GM12864 (cell line): ENCODE data around the gene MCOLN3.

ENCODE experiments used
- DNase-seq: peaks from one replicate; pipeline ENCODE4 v3.0.0-alpha.2; 2011; ENCODE audit warnings: low read depth
- H3K4me3 ChIP-seq: 2 replicates; pipeline ENCODE4 v1.5.1; 2011; ENCODE audit warnings: mild to moderate bottlenecking, low read depth, low read length, control low read depth
- CTCF ChIP-seq: IDR thresholded peaks from 2 replicates; pipeline ENCODE4 v1.5.1; 2011; ENCODE audit warnings: low read depth, mild to moderate bottlenecking, moderate library complexity, low read length, control low read depth, inconsistent platforms; ENCODE audit errors: missing control alignments

Gene MCOLN3

GRCh38 chr1:85054664-85055063 is 6.4 kb upstream of the MCOLN3 start:
- TF ChIP-seq CTCF: no peak
- no peak for DNase-seq
- H3K4me3 ChIP-seq: no peak overlapping the region

- TF ChIP-seq CTCF: no peak
- no peak for DNase-seq
- no peak overlapping the region for H3K4me3 ChIP-seq
These were observed 1.5 kb upstream of the MCOLN3 start for GRCh38 chr1:85049735-85050166.

DNA sequence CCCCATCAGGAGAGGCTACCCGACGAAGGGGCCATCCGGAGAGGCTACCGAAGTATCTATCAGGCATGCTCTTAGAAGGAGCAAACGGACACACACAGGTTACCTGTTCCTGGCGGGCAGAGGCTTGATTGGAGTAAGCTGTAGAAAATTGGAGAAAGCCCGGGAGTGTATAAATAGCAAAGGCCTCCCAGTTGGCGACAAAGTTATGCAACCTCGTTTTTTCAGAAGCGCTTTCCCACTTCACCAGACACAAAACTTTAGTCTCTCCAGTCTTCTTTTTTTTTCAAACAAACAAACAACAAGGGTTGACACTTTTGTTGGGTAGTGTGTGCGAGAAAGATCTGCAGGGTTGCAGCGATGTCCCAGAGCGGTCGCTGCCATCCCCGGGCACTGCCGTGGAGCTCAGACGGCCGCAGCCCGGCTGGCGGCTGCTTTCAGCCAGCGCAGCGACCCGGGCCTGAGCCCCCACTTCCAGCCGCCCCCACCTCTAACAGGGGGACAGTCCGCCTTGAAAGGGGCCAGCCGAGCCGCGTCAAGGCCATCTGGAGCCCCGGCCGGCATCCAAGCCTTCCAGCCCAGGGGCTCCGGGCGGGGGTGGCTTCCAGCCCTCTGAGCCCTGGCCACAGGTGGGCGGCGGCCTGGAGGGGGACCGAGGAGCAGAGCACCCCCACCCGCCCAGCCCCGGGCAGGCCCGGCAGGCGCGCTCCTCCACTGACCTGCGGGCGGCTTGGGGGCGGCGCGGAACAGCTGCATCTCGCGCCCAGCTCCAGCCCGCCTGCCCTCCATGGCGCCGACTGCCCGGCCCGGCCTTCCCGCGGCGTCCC is 616 bp downstream of the MCOLN3 start:
- TF ChIP-seq CTCF: no peak
- peak overlapping the region; percentile 69 for H3K4me3 ChIP-seq
- DNase-seq: no peak

- no peak for TF ChIP-seq CTCF
- no peak for DNase-seq
- H3K4me3 ChIP-seq: no peak overlapping the region
These were observed 1.2 kb downstream of the MCOLN3 start for GRCh38 chr1:85047144-85047471.

DNA sequence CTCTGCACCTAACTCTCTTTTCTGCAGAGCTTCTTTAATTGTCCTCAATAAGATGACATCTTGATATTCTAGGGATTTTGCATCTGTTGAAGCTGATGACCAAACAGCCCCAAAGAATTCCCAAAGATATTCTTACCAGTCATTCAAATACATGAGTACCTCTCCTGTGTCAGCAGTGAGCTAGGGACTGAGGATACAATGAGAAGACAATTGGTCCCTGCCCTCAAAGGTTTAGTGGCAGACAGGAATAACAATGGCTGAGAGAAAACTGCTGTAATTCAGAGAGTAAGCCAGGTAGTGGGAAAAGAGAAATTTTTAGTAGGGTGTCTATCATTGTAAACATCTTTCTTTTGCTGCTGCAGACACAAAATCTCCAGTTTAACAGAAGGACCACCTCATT is 5.9 kb downstream of the MCOLN3 start:
- TF ChIP-seq CTCF: no peak
- DNase-seq: no peak
- no peak overlapping the region for H3K4me3 ChIP-seq

DNA sequence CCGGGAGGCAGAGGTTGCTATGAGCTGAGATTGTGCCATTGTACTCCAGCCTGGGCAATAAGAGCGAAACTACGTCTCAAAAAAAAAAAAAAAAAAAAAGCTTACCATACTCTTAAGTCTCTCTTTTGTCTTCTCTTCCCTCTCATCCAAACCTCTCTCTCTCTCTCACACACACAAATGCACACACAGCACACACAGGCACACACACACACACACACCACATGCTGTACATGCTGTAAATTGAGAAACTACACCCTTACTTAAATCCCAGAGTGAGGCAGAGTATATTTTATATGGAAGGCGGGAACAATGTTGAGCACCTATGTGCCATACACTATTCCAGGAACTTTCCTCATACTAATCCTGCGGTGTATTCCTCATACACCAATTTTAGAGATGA is 6.5 kb downstream of the MCOLN3 start:
- TF ChIP-seq CTCF: no peak
- no peak overlapping the region for H3K4me3 ChIP-seq

DNA sequence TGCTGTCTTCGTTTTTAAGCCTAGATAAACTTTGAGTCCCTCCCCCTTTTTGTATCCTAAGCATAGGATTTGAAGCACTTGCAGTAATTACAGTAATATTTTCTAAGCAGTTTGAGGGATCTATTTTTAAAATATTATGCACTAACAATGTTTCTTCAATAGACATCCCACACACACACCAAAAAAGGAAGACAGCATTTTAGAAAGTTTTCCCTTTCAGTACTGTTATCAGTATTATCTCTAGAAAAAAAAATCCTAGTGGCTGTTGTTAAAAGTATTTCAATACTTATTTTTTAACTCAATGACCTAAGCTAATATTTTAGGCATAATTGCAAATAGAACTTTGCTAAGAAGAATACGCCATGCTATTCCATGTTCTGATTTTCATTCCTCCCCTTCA is 15.1 kb downstream of the MCOLN3 start:
- TF ChIP-seq CTCF: no peak
- DNase-seq: no peak

More for the DNA sequence above, 6.5 kb downstream of the MCOLN3 start:
- DNase-seq: no peak

More for the DNA sequence above, 15.1 kb downstream of the MCOLN3 start:
- no peak overlapping the region for H3K4me3 ChIP-seq
